H1 (cell line): ENCODE results near the gene GPR18.

Experiments
- CHD2 ChIP-seq: IDR thresholded peaks from 2 replicates; pipeline ENCODE4 v1.6.1; 2012; ENCODE audit warnings: low read length, improper control_type of control experiment
- EP300 ChIP-seq, 2 experiments: IDR thresholded peaks; 1 replicate in 1 of 2; 2 replicates in 1 of 2; pipeline ENCODE4 v1.6.1; 2011 to 2012; ENCODE audit warnings: low read depth in 2 of 2, low read length in 2 of 2, mild to moderate bottlenecking in 2 of 2, borderline replicate concordance in 1 of 2, inconsistent platforms in 1 of 2, moderate library complexity in 1 of 2
- EZH2 ChIP-seq: fragments of 200-600 bp; sonication (generic); IDR thresholded peaks from 2 replicates; pipeline ENCODE4 v1.7.1; 2012; ENCODE audit warnings: low read depth, mild to moderate bottlenecking, moderate library complexity, low read length, inconsistent platforms; ENCODE audit not compliant: severe bottlenecking
- JUND ChIP-seq: IDR thresholded peaks from 2 replicates; pipeline ENCODE4 v1.6.1; 2011; ENCODE audit warnings: mild to moderate bottlenecking, improper control_type of control experiment, low read length
- KDM1A ChIP-seq: fragments of 200-600, 300-600 bp; sonication (generic); IDR thresholded peaks from 2 replicates; pipeline ENCODE4 v1.7.1; 2016; ENCODE audit warnings: mild to moderate bottlenecking, low read length, borderline replicate concordance
- NRF1 ChIP-seq: IDR thresholded peaks from 2 replicates; pipeline ENCODE4 v1.6.1; 2011; ENCODE audit warnings: mild to moderate bottlenecking, low read depth, low read length, improper control_type of control experiment
- POLR2A ChIP-seq, 2 experiments: IDR thresholded peaks; 1 replicate in 1 of 2; 2 replicates in 1 of 2; pipeline ENCODE4 v1.6.1; 2011; ENCODE audit warnings: low read depth in 2 of 2, low read length in 2 of 2, mild to moderate bottlenecking in 2 of 2; ENCODE audit errors: control extremely low read depth in 1 of 2
- SP1 ChIP-seq: IDR thresholded peaks from 2 replicates; pipeline ENCODE4 v1.6.1; 2011; ENCODE audit warnings: low read depth, low read length
- SRF ChIP-seq: IDR thresholded peaks from 2 replicates; pipeline ENCODE4 v1.6.1; 2011; ENCODE audit warnings: mild to moderate bottlenecking, low read depth, low read length, moderate library complexity
- TAF1 ChIP-seq: IDR thresholded peaks from 2 replicates; pipeline ENCODE4 v1.6.1; 2011; ENCODE audit warnings: mild to moderate bottlenecking, low read depth, low read length
- TCF12 ChIP-seq: IDR thresholded peaks from 2 replicates; pipeline ENCODE4 v1.6.1; 2011; ENCODE audit warnings: low read depth, mild to moderate bottlenecking, low read length
- TF ChIP-seq, protein P1 (sequence below), 3 experiments: IDR thresholded peaks; 1 replicate in 2 of 3; 2 replicates in 1 of 3; pipeline versions ENCODE4 v1.5.1 to v1.6.1; 2011; ENCODE audit warnings: low read length in 3 of 3, mild to moderate bottlenecking in 3 of 3, inconsistent platforms in 2 of 3, low read depth in 1 of 3, moderate library complexity in 1 of 3; ENCODE audit not compliant: insufficient read depth in 1 of 3; ENCODE audit errors: control extremely low read depth in 1 of 3
- TF ChIP-seq, protein P2 (sequence below): IDR thresholded peaks from 2 replicates; pipeline ENCODE4 v1.6.1; 2012; ENCODE audit warnings: low read length, inconsistent platforms
- TF ChIP-seq, protein P3 (sequence below): IDR thresholded peaks from 2 replicates; pipeline ENCODE4 v1.6.1; 2012; ENCODE audit warnings: inconsistent platforms

- TF ChIP-seq EZH2: no peak
- no peak for TF ChIP-seq CHD2
- TF ChIP-seq, protein P1, sequence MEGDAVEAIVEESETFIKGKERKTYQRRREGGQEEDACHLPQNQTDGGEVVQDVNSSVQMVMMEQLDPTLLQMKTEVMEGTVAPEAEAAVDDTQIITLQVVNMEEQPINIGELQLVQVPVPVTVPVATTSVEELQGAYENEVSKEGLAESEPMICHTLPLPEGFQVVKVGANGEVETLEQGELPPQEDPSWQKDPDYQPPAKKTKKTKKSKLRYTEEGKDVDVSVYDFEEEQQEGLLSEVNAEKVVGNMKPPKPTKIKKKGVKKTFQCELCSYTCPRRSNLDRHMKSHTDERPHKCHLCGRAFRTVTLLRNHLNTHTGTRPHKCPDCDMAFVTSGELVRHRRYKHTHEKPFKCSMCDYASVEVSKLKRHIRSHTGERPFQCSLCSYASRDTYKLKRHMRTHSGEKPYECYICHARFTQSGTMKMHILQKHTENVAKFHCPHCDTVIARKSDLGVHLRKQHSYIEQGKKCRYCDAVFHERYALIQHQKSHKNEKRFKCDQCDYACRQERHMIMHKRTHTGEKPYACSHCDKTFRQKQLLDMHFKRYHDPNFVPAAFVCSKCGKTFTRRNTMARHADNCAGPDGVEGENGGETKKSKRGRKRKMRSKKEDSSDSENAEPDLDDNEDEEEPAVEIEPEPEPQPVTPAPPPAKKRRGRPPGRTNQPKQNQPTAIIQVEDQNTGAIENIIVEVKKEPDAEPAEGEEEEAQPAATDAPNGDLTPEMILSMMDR (IDR thresholded peaks at IDR 0.05; ENCODE audit: control extremely low read depth in 1 of 3, insufficient read depth in 1 of 3, low read depth in 1 of 3, low read length in 3 of 3): no peak
- TF ChIP-seq POLR2A (IDR thresholded peaks at IDR 0.05; ENCODE audit: control extremely low read depth in 1 of 2, low read depth in 2 of 2, low read length in 2 of 2): no peak
- TF ChIP-seq SRF: no peak
- TF ChIP-seq, protein P2, sequence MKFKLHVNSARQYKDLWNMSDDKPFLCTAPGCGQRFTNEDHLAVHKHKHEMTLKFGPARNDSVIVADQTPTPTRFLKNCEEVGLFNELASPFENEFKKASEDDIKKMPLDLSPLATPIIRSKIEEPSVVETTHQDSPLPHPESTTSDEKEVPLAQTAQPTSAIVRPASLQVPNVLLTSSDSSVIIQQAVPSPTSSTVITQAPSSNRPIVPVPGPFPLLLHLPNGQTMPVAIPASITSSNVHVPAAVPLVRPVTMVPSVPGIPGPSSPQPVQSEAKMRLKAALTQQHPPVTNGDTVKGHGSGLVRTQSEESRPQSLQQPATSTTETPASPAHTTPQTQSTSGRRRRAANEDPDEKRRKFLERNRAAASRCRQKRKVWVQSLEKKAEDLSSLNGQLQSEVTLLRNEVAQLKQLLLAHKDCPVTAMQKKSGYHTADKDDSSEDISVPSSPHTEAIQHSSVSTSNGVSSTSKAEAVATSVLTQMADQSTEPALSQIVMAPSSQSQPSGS: no peak
- no peak for TF ChIP-seq JUND
- TF ChIP-seq TCF12: no peak
- no peak for TF ChIP-seq SP1
- TF ChIP-seq KDM1A: no peak
- TF ChIP-seq EP300 (IDR thresholded peaks at IDR 0.05; ENCODE audit: borderline replicate concordance in 1 of 2, low read depth in 2 of 2, low read length in 2 of 2): no peak
- no peak for TF ChIP-seq NRF1
- TF ChIP-seq, protein P3, sequence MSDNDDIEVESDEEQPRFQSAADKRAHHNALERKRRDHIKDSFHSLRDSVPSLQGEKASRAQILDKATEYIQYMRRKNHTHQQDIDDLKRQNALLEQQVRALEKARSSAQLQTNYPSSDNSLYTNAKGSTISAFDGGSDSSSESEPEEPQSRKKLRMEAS: no peak
- TF ChIP-seq TAF1: no peak
Observed at GRCh38 chr13:99272481-99272880, 14.3 kb upstream of the GPR18 start.
